Thoracic aorta (tissue), 2 donors: Measurements from ENCODE around the gene ZNF451. TPM values are rescaled to one million over a fixed set of nuclear protein-coding genes. Genes with fewer than 3 reads are reported as not detected.

Experiments used
- ATAC-seq: fragments of 150-250 bp; one replicate; pipeline ENCODE4 v1.8.0; 2017; ENCODE audit warnings: low read depth; ENCODE audit not compliant: insufficient number of reproducible peaks, low FRiP score
- DNase-seq: peaks from one replicate; pipeline ENCODE4 v3.0.0-alpha.2; 2020; ENCODE audit warnings: low spot score
- H3K27ac ChIP-seq, 2 donors: fragments of 200-600 bp; sonication (generic); 1 replicate in 1 of 2; 2 replicates in 1 of 2; pipeline ENCODE4 v1.5.1; 2016; ENCODE audit warnings: mild to moderate bottlenecking in 2 of 2, moderate library complexity in 2 of 2
- H3K27me3 ChIP-seq: fragments of 200-600 bp; sonication (generic); replicated peaks from 2 replicates; pipeline ENCODE4 v1.6.0; 2016; ENCODE audit warnings: mild to moderate bottlenecking; ENCODE audit not compliant: insufficient read depth
- H3K36me3 ChIP-seq: fragments of 200-600 bp; sonication (generic); one replicate; pipeline ENCODE4 v1.5.1; 2016
- H3K4me1 ChIP-seq, 2 donors: fragments of 200-600 bp; sonication (generic); 1 replicate in 1 of 2; 2 replicates in 1 of 2; pipeline versions ENCODE4 v1.5.1 to v1.6.0; 2016; ENCODE audit warnings: low read depth in 2 of 2, mild to moderate bottlenecking in 1 of 2; ENCODE audit not compliant: control insufficient read depth in 1 of 2
- H3K4me3 ChIP-seq: fragments of 200-600 bp; sonication (generic); 2 replicates; pipeline ENCODE4 v1.5.1; 2016; ENCODE audit warnings: mild to moderate bottlenecking
- H3K9me3 ChIP-seq: fragments of 200-600 bp; sonication (generic); 2 replicates; pipeline ENCODE4 v1.5.1; 2016
- CTCF ChIP-seq: fragments of 200-600 bp; sonication (generic); IDR thresholded peaks from one replicate; pipeline ENCODE4 v1.5.1; 2019; ENCODE audit warnings: antibody characterized with exemption
- total RNA-seq, 2 donors: library from RNA; depleted of rRNA; stranded (reverse); fragments of >200 nt; gene quantifications; one replicate each; pipeline versions ENCODE4 v1.1.0 to v1.2.3, GENCODE V29; 2016

ZNF451 gene
- total RNA-seq, 2 donors from 2014 or later = 45.6 to 65.0 TPM

DNA sequence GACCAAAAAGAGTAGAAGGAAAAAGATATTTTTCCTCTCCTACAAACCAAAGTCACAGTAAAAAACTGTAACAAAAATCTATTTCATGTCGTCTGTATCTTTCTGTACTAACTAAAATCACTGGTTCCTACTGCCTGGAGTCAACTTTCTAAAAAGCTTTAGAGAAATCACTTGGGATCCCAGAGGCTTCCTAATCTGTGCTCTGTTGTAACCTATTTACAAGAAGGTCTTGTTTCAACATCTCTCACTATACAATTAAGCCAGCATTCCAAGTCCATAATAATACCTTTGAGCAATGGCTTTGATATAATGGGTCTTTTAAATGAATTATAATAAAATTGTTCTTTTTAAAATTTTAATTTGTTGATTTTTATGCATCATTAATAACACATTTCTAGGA, 111.7 kb downstream of the ZNF451 start:
- ATAC-seq = no peak
- Histone ChIP-seq H3K4me1 (peaks cover 13 to 18% of the 10 kb centered on the region in 2 donors), H3K36me3 (no peaks in the 10 kb centered on the region), H3K27ac (no peak overlapping the region), H3K27me3 (no peaks in the 10 kb centered on the region), H3K9me3 (no peaks in the 10 kb centered on the region), H3K4me3 (no peak overlapping the region)
- no peak for TF ChIP-seq CTCF
- no peak for DNase-seq

DNA sequence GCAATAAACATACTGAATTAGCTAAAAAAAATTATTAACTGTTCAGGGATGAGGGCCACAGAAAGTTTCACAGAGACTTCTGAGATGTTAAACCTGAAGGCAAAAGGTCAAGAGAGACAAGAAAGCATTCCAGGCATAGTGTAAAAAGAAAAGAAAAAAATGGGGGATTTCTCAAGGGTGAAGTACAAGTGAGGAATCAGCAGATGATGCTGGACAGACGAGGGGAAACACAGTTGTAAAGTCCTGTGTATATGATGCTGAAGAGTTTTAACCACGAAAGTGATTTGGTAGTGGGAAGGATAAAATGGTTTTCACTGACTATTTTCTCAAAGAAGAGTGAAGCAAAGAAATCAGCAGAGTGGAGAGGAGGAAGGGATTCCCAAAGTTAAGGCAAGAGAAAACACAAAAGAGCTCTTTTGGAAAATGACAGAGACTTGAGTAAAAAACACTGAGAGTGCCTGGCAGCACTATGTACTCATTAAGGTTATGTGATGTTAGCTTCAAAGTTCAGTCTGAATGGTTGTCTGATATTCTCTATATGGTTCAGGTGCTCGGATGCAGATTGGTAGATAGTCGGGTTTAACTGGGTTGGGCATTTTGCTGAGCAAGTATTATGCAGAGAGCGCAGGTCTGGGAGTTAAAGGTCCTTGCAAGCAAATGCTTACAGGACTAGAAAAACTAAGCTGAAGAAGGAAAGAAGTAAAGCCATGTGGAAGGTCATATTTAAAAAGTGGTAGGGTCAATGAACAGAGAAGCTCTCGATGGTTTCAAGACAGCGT, 115.8 kb downstream of the ZNF451 start:
- H3K4me3 ChIP-seq = no peak overlapping the region
- TF ChIP-seq CTCF = no peak
- no peaks in the 10 kb centered on the region for H3K36me3 ChIP-seq
- H3K27ac ChIP-seq = no peak overlapping the region
- H3K4me1 ChIP-seq = peaks cover 9 to 12% of the 10 kb centered on the region in 2 donors
- DNase-seq (no peak), ATAC-seq (no peak)
- no peaks in the 10 kb centered on the region for H3K9me3 ChIP-seq
- H3K27me3 ChIP-seq = no peaks in the 10 kb centered on the region

GRCh38 chr6:57207141-57207540, 117.2 kb downstream of the ZNF451 start:
- DNase-seq = no peak
- Histone ChIP-seq H3K4me3 (no peak overlapping the region), H3K27me3 (no peaks in the 10 kb centered on the region), H3K27ac (no peak overlapping the region), H3K9me3 (no peaks in the 10 kb centered on the region), H3K4me1 (peaks cover 9 to 16% of the 10 kb centered on the region in 2 donors), H3K36me3 (no peaks in the 10 kb centered on the region)
- ATAC-seq = no peak
- no peak for TF ChIP-seq CTCF

- ATAC-seq (no peak), DNase-seq (no peak)
- no peak for TF ChIP-seq CTCF
- Histone ChIP-seq H3K36me3 (no peaks in the 10 kb centered on the region), H3K4me1 (peaks cover 9 to 19% of the 10 kb centered on the region in 2 donors), H3K9me3 (no peaks in the 10 kb centered on the region), H3K27me3 (no peaks in the 10 kb centered on the region), H3K4me3 (no peak overlapping the region), H3K27ac (no peak overlapping the region)
Observed at GRCh38 chr6:57207872-57208271, 117.9 kb downstream of the ZNF451 start.

- ATAC-seq (no peak), DNase-seq (no peak)
- Histone ChIP-seq H3K4me1 (peaks cover 9 to 22% of the 10 kb centered on the region in 2 donors), H3K27me3 (no peaks in the 10 kb centered on the region), H3K27ac (no peak overlapping the region), H3K36me3 (no peaks in the 10 kb centered on the region), H3K9me3 (no peaks in the 10 kb centered on the region), H3K4me3 (no peak overlapping the region)
- TF ChIP-seq CTCF = no peak
Observed at GRCh38 chr6:57209030-57209429, 119.0 kb downstream of the ZNF451 start.
